HEK293 (cell line): ENCODE data around the gene STARD6.

Source experiments
- CTCF ChIA-PET: fragments of 350-600 bp; formaldehyde crosslinking; extraction: SDS; loops from one replicate; lab custom pipeline; 2021; ENCODE audit warnings: antibody characterized with exemption; lab: Yijun Ruan, JAX
- POLR2A ChIA-PET: fragments of 300-600 bp; formaldehyde crosslinking; extraction: SDS; loops from one replicate; lab custom pipeline; 2020; ENCODE audit warnings: antibody characterized with exemption, inconsistent platforms; lab: Yijun Ruan, JAX
- H3K27ac ChIP-seq: fragments of 200-500 bp; sonication (Bioruptor generic); 2 replicates; pipeline ENCODE4 v1.5.1; 2014; ENCODE audit warnings: low read depth, low read length, control low read depth, inconsistent platforms; ENCODE audit errors: extremely low read depth
- H3K36me3 ChIP-seq, 2 experiments: fragments of 200-500 bp in 1 of 2; sonication (Bioruptor generic) in 1 of 2; 1 replicate in 1 of 2; 2 replicates in 1 of 2; pipeline ENCODE4 v1.5.1; 2014 to 2017; ENCODE audit warnings: inconsistent platforms in 2 of 2, low read length in 2 of 2; ENCODE audit not compliant: control insufficient read depth in 2 of 2, insufficient read depth in 1 of 2
- H3K4me1 ChIP-seq: fragments of 200-500 bp; sonication (Bioruptor generic); 2 replicates; pipeline ENCODE4 v1.5.1; 2014; ENCODE audit warnings: mild to moderate bottlenecking, low read length, inconsistent platforms; ENCODE audit not compliant: control insufficient read depth, insufficient read depth
- H3K4me3 ChIP-seq: 2 replicates; pipeline ENCODE4 v1.5.1; 2011; ENCODE audit warnings: low read depth, mild to moderate bottlenecking, control low read depth, low read length, moderate library complexity
- H3K9me3 ChIP-seq: fragments of 200-500 bp; sonication (Bioruptor generic); 2 replicates; pipeline ENCODE4 v1.5.1; 2014; ENCODE audit warnings: low read depth, low read length, inconsistent platforms; ENCODE audit not compliant: control insufficient read depth, insufficient read depth
- HOXA7 ChIP-seq: sonication (generic); formaldehyde crosslinking; IDR thresholded peaks from 2 replicates; pipeline ENCODE4 v1.8.1; 2022; ENCODE audit warnings: missing genetic modification reagents, borderline replicate concordance
- INSM2 ChIP-seq: fragments of 450-650 bp; formaldehyde crosslinking; IDR thresholded peaks from 2 replicates; pipeline ENCODE4 v1.5.1; 2016; ENCODE audit warnings: missing biosample characterization, missing genetic modification characterization
- KLF9 ChIP-seq: fragments of 450-650 bp; formaldehyde crosslinking; IDR thresholded peaks from 2 replicates; pipeline ENCODE4 v1.5.1; 2016; ENCODE audit warnings: missing biosample characterization, missing genetic modification characterization, low read depth
- REPIN1 ChIP-seq: fragments of 450-650 bp; formaldehyde crosslinking; IDR thresholded peaks from 2 replicates; pipeline ENCODE4 v1.5.1; 2017; ENCODE audit warnings: missing biosample characterization, missing genetic modification characterization, low read depth
- SALL2 ChIP-seq: fragments of 450-650 bp; formaldehyde crosslinking; IDR thresholded peaks from 2 replicates; pipeline ENCODE4 v1.5.0; 2017; ENCODE audit warnings: missing biosample characterization, mild to moderate bottlenecking, missing genetic modification characterization, borderline replicate concordance
- SP2 ChIP-seq: fragments of 450-650 bp; formaldehyde crosslinking; IDR thresholded peaks from 2 replicates; pipeline ENCODE4 v1.5.1; 2016; ENCODE audit warnings: missing biosample characterization, missing genetic modification characterization
- SP7 ChIP-seq: fragments of 450-650 bp; formaldehyde crosslinking; IDR thresholded peaks from 2 replicates; pipeline ENCODE4 v1.5.1; 2016; ENCODE audit warnings: missing biosample characterization, missing genetic modification characterization
- ZNF16 ChIP-seq: fragments of 450-650 bp; formaldehyde crosslinking; IDR thresholded peaks from 2 replicates; pipeline ENCODE4 v1.5.1; 2016; ENCODE audit warnings: low read depth, missing biosample characterization, missing genetic modification characterization
- ZNF19 ChIP-seq: fragments of 450-650 bp; formaldehyde crosslinking; IDR thresholded peaks from 2 replicates; pipeline ENCODE4; 2016; ENCODE audit warnings: missing biosample characterization, missing genetic modification characterization, low read depth
- ZNF266 ChIP-seq: fragments of 450-650 bp; formaldehyde crosslinking; IDR thresholded peaks from 2 replicates; pipeline ENCODE4 v1.5.1; 2016; ENCODE audit warnings: missing biosample characterization, missing genetic modification characterization, low read depth
- ZNF488 ChIP-seq: fragments of 450-650 bp; formaldehyde crosslinking; IDR thresholded peaks from 2 replicates; pipeline ENCODE4 v1.5.1; 2016; ENCODE audit warnings: missing biosample characterization, missing genetic modification characterization
- ZNF510 ChIP-seq: fragments of 450-650 bp; formaldehyde crosslinking; IDR thresholded peaks from 2 replicates; pipeline ENCODE4 v1.5.1; 2018; ENCODE audit warnings: mild to moderate bottlenecking, missing genetic modification characterization, missing biosample characterization; ENCODE audit not compliant: insufficient replicate concordance
- ZNF521 ChIP-seq: fragments of 450-650 bp; formaldehyde crosslinking; IDR thresholded peaks from 2 replicates; pipeline ENCODE4 v1.5.1; 2017; ENCODE audit warnings: missing biosample characterization, mild to moderate bottlenecking, missing genetic modification characterization
- ZNF558 ChIP-seq: fragments of 450-650 bp; formaldehyde crosslinking; IDR thresholded peaks from 2 replicates; pipeline ENCODE4 v1.5.1; 2016; ENCODE audit warnings: missing biosample characterization, missing genetic modification characterization
- ZNF585B ChIP-seq: fragments of 450-650 bp; formaldehyde crosslinking; IDR thresholded peaks from 2 replicates; pipeline ENCODE4 v1.5.1; 2016; ENCODE audit warnings: missing biosample characterization, missing genetic modification characterization
- ZNF623 ChIP-seq: fragments of 450-650 bp; formaldehyde crosslinking; IDR thresholded peaks from 2 replicates; pipeline ENCODE4 v1.5.1; 2016; ENCODE audit warnings: missing biosample characterization, missing genetic modification characterization
- ZNF76 ChIP-seq: fragments of 450-650 bp; formaldehyde crosslinking; IDR thresholded peaks from 2 replicates; pipeline ENCODE4; 2016; ENCODE audit warnings: low read depth, missing biosample characterization, missing genetic modification characterization, borderline replicate concordance
- ZNF791 ChIP-seq: fragments of 450-650 bp; formaldehyde crosslinking; IDR thresholded peaks from 2 replicates; pipeline ENCODE4 v1.5.1; 2016; ENCODE audit warnings: missing biosample characterization, missing genetic modification characterization
- ZNF830 ChIP-seq: fragments of 450-650 bp; IDR thresholded peaks from 2 replicates; pipeline ENCODE4 v1.5.0; 2018; ENCODE audit warnings: missing biosample characterization, missing genetic modification characterization, low read depth, mild to moderate bottlenecking, moderate library complexity
- ZSCAN30 ChIP-seq: fragments of 450-650 bp; IDR thresholded peaks from 2 replicates; pipeline ENCODE4 v1.5.1; 2018; ENCODE audit warnings: missing biosample characterization, mild to moderate bottlenecking, missing genetic modification characterization, moderate library complexity
- TF ChIP-seq, protein P1 (sequence below): fragments of 450-650 bp; formaldehyde crosslinking; IDR thresholded peaks from 2 replicates; pipeline ENCODE4 v1.5.1; 2016; ENCODE audit warnings: missing biosample characterization, missing genetic modification characterization

STARD6 gene

GRCh38 chr18:54338230-54338629, 19.4 kb downstream of the STARD6 start:
- ChIA-PET POLR2A (no interaction called here), CTCF (no interaction called here)
- TF ChIP-seq ZNF830 (tag by site-specific recombination) (no peak), ZNF76 (no peak), REPIN1 (no peak), ZNF510 (no peak), INSM2 (tag by site-specific recombination) (no peak), KLF9 (tag by site-specific recombination) (no peak)
- TF ChIP-seq, protein P1, sequence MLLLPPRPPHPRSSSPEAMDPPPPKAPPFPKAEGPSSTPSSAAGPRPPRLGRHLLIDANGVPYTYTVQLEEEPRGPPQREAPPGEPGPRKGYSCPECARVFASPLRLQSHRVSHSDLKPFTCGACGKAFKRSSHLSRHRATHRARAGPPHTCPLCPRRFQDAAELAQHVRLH (tag by site-specific recombination) = no peak
- TF ChIP-seq, all 188 proteins: peak for 0
- H3K9me3 ChIP-seq = no peaks in the 10 kb centered on the region
- H3K4me1 ChIP-seq = no peaks in the 10 kb centered on the region
- no peak overlapping the region for H3K4me3 ChIP-seq
- H3K27ac ChIP-seq = no peak overlapping the region
- no peaks in the 10 kb centered on the region for H3K36me3 ChIP-seq

- Histone ChIP-seq H3K36me3 (no peaks in the 10 kb centered on the region), H3K9me3 (no peaks in the 10 kb centered on the region)
- TF ChIP-seq SP7 (tag by site-specific recombination) (no peak), SALL2 (tag by site-specific recombination) (no peak), ZNF19 (tag by site-specific recombination) (no peak), ZNF791 (tag by site-specific recombination) (no peak), ZNF521 (no peak), ZNF585B (tag by site-specific recombination) (no peak), ZNF558 (tag by site-specific recombination) (no peak), HOXA7 (CRISPR knock-in tag) (no peak), ZNF488 (no peak), ZSCAN30 (tag by site-specific recombination) (no peak), SP2 (tag by site-specific recombination) (no peak), ZNF623 (tag by site-specific recombination) (no peak), ZNF266 (no peak), ZNF16 (no peak)
- TF ChIP-seq, all 188 proteins: peak for 0
- no peak overlapping the region for H3K27ac ChIP-seq
- ChIA-PET POLR2A (no interaction called here), CTCF (no interaction called here)
- H3K4me1 ChIP-seq = no peaks in the 10 kb centered on the region
- no peak overlapping the region for H3K4me3 ChIP-seq
Measured at GRCh38 chr18:54335638-54336173, 22.0 kb downstream of the STARD6 start.
